Breast epithelium (tissue), 3 donors: Measurements from ENCODE around the gene TSHR.

Experiments used
- CTCF ChIP-seq, 3 donors: fragments of 450-650 bp; IDR thresholded peaks; one replicate each; pipeline ENCODE4 v1.5.1; 2016 to 2017; ENCODE audit warnings: antibody characterized with exemption in 3 of 3, mild to moderate bottlenecking in 3 of 3, moderate library complexity in 3 of 3
- POLR2A ChIP-seq: fragments of 450-650 bp; IDR thresholded peaks from one replicate; pipeline ENCODE4 v1.6.1; 2016; ENCODE audit warnings: antibody characterized with exemption, mild to moderate bottlenecking, moderate library complexity

- no peak for TF ChIP-seq CTCF (IDR thresholded peaks at IDR 0.05)
- no peak for TF ChIP-seq POLR2A
Observed at GRCh38 chr14:81170829-81171195, 215.4 kb downstream of the TSHR start.
